ENCODE measurements around the gene LCN10. TPM values are rescaled to one million over a fixed set of nuclear protein-coding genes. Genes with fewer than 3 reads are reported as not detected.
"Not testable (repeated sequence)": the region's sequence is repeated elsewhere in the genome, so short reads cannot be mapped to it uniquely, and the experiment has no call there.

Gene LCN10
- total RNA-seq, 1 donor from 2014 or later: not detected

DNA sequence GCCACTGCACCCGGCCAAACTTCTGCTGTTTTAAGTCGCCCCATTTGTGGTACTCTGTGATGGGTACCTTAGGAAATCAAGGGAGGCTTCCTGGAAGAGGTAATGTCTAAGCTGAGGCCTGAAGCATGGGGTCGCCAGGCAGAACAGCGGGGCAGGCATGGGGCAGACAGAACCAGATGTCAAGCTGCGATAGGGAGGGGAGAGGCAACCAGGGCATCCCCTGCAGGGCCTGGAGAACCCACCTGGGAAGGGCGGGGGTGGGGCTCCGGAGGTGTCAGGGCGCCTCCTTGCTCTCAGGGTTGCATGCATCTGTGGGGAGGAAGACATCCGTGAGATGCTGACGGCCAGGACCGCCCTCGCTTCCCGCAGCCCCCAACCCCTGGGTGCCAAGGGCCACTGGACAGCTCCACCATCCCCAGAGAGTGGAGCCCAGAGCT, 18.8 kb upstream of the LCN10 start:
- DNase-seq (ENCODE audit: low read depth): no peak
- no peak for TF ChIP-seq CTCF (conservative IDR thresholded peaks at IDR 0.05; ENCODE audit: low read depth, low read length)
- no peak overlapping the region for H3K4me3 ChIP-seq (ENCODE audit: low read depth, low read length)

- DNase-seq (ENCODE audit: low read depth); H3K4me3 ChIP-seq (ENCODE audit: low read depth, low read length): not testable (repeated sequence)
- peak; percentile 69 for TF ChIP-seq CTCF (conservative IDR thresholded peaks at IDR 0.05; ENCODE audit: low read depth, low read length)
Measured at GRCh38 chr9:136760834-136761544, 18.2 kb upstream of the LCN10 start.

DNA sequence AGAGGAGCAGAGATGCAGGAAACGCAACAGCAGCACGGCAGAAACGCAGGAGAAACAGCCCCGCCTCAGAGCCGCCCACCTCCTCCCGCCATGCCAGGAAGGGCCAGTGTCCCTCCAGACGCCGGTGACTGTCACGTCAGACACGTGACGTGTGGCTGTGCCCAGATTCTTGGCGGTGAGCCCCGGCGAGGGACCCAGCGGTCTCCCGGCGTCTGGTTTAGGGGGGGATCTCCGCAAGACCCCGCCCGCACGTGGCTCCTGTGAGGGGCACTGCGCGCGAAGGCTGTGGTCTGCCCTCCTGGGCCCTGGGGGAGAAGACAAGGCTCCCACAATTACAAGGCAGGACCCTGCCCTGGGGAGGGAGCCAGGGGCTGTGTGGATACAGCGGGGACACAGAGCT, 17.7 kb upstream of the LCN10 start:
- DNase-seq (ENCODE audit: low read depth): no peak
- H3K4me3 ChIP-seq (ENCODE audit: low read depth, low read length): no peak overlapping the region
- TF ChIP-seq CTCF (conservative IDR thresholded peaks at IDR 0.05; ENCODE audit: low read depth, low read length): no peak

GRCh38 chr9:136759436-136760325, 16.9 kb upstream of the LCN10 start:
- no peak overlapping the region for H3K4me3 ChIP-seq (ENCODE audit: low read depth, low read length)
- no peak for TF ChIP-seq CTCF (conservative IDR thresholded peaks at IDR 0.05; ENCODE audit: low read depth, low read length)
- no peak for DNase-seq (ENCODE audit: low read depth)

DNA sequence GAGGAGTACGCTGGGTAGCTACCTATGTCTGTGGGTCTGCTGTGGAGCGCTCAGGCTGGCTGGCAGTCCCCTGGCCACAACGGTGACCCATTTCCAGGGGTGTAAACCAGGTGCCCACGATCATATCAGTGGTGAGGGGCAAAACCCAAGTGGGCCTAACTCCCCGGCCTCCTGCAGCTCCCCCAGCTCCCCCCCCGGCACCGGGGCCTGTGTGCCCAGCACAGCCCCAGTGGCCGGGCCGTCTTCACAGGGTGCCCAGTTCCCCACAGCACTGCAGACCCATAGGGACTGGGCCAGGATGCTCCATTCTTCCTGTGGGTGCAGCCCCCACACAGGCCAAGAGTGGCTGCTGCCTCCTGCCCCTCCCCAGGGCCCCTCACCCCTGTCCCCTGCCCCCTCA, 16.3 kb upstream of the LCN10 start:
- TF ChIP-seq CTCF (conservative IDR thresholded peaks at IDR 0.05; ENCODE audit: low read depth, low read length): no peak
- DNase-seq (ENCODE audit: low read depth): no peak
- H3K4me3 ChIP-seq (ENCODE audit: low read depth, low read length): no peak overlapping the region

- DNase-seq (ENCODE audit: low read depth): no peak
- no peak overlapping the region for H3K4me3 ChIP-seq (ENCODE audit: low read depth, low read length)
- no peak for TF ChIP-seq CTCF (conservative IDR thresholded peaks at IDR 0.05; ENCODE audit: low read depth, low read length)
Measured at GRCh38 chr9:136757751-136758140, 15.0 kb upstream of the LCN10 start.

All from epithelial cell of proximal tubule (primary cell).